ENCODE results near the gene MED4. TPM values are rescaled to one million over a fixed set of nuclear protein-coding genes. Genes with fewer than 3 reads are reported as not detected.

Gene MED4
- total and polyA plus RNA-seq, 5 donors = 40.2 to 56.2 (median 49.5) TPM

DNA sequence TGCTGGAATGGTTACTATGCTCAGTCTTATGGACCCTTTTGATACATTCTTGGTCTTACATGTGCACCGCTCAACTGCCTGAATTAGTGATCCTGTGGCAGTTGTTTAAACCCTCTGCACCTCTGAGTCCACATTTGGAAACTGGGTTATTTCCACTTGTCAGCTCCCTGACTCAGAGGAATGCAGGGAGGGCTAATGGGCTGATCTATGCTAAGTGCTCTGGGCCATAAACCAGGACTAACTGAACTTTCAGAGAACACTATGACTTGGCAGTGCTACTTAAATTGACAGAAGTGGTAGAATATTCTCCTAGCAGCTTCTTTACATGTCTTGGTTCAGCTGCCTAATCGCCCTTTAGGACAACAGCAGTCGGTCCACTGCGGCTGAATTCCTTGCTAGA lies 26.8 kb upstream of the MED4 start:
- ATAC-seq (peak; percentile 39 to 74), DNase-seq (no peak)
- H3K27me3 ChIP-seq (ENCODE audit: control insufficient read depth, insufficient read depth) = no peaks in the 10 kb centered on the region
- WGBS = 91% methylated on average over 4 of the region's 4 CpGs
- H3K4me1 ChIP-seq (ENCODE audit: control insufficient read depth, insufficient read depth, low read length) = peaks cover 4% of the 10 kb centered on the region
- H3K27ac ChIP-seq (ENCODE audit: low read length) = no peak overlapping the region
- H3K4me3 ChIP-seq (ENCODE audit: low read length) = no peak overlapping the region
- intact Hi-C loops (cut with DNase I) = loop anchor here (10.0 kb wide), 3 partner anchors 113 to 643 kb away; partner anchors contain the start of gene ITM2B (in 3 of the 4)
- no peaks in the 10 kb centered on the region for H3K9me3 ChIP-seq (ENCODE audit: control insufficient read depth, low read length)

- Histone ChIP-seq H3K9me3 (ENCODE audit: control insufficient read depth, low read length) (no peaks in the 10 kb centered on the region), H3K4me3 (ENCODE audit: low read length) (no peak overlapping the region), H3K27me3 (ENCODE audit: control insufficient read depth, insufficient read depth) (no peaks in the 10 kb centered on the region), H3K27ac (ENCODE audit: low read length) (no peak overlapping the region), H3K4me1 (ENCODE audit: control insufficient read depth, insufficient read depth, low read length) (peaks cover 4% of the 10 kb centered on the region)
- ATAC-seq = no peak
- WGBS = 96% methylated on average over 3 of the region's 3 CpGs
- intact Hi-C loops (cut with DNase I) = loop anchor here (10.0 kb wide), 3 partner anchors 115 to 645 kb away; partner anchors contain the start of gene ITM2B (in 3 of the 4)
- no peak for DNase-seq
Observed at GRCh38 chr13:48120241-48120640, 25.3 kb upstream of the MED4 start.

GRCh38 chr13:48118030-48118429 lies 23.1 kb upstream of the MED4 start:
- no peaks in the 10 kb centered on the region for H3K9me3 ChIP-seq (ENCODE audit: control insufficient read depth, low read length)
- intact Hi-C loops (cut with DNase I) = no loop called here
- H3K4me3 ChIP-seq (ENCODE audit: low read length) = no peak overlapping the region
- no peaks in the 10 kb centered on the region for H3K4me1 ChIP-seq (ENCODE audit: control insufficient read depth, insufficient read depth, low read length)
- 90% methylated on average over 5 of the region's 5 CpGs for WGBS
- DNase-seq (no peak), ATAC-seq (no peak)
- no peaks in the 10 kb centered on the region for H3K27me3 ChIP-seq (ENCODE audit: control insufficient read depth, insufficient read depth)
- no peak overlapping the region for H3K27ac ChIP-seq (ENCODE audit: low read length)

DNA sequence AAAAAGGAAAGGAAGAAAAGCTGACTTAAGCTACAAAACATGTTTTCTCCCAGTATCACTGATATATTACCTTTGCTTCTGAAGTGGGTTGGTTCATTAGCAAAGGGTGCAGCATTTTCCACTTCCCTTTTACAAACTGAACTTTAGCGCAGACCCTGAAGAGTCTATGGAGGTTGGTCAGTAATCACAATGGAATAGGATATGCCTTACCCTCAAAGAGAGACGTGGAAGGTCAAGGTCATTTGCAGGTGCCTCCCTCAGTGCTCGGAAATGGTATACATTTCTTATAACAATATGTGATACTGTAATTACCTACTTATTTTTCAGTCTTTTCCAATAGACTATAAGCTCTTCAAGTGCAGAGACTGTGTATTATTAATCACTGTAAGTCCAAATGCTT lies 21.9 kb upstream of the MED4 start:
- 61% methylated on average over 3 of the region's 3 CpGs for WGBS

GRCh38 chr13:48113756-48114130 lies 18.8 kb upstream of the MED4 start:
- Histone ChIP-seq H3K27me3 (ENCODE audit: control insufficient read depth, insufficient read depth) (no peaks in the 10 kb centered on the region), H3K4me1 (ENCODE audit: control insufficient read depth, insufficient read depth, low read length) (peaks cover 6% of the 10 kb centered on the region), H3K9me3 (ENCODE audit: control insufficient read depth, low read length) (no peaks in the 10 kb centered on the region), H3K4me3 (ENCODE audit: low read length) (no peak overlapping the region), H3K27ac (ENCODE audit: low read length) (no peak overlapping the region)
- ATAC-seq = no peak
- no peak for DNase-seq
- 97% methylated on average over 1 of the region's 1 CpG for WGBS
- intact Hi-C loops (cut with DNase I) = no loop called here

More for the DNA sequence above, 21.9 kb upstream of the MED4 start:
- ATAC-seq (no peak), DNase-seq (no peak)
- Histone ChIP-seq H3K27me3 (ENCODE audit: control insufficient read depth, insufficient read depth) (no peaks in the 10 kb centered on the region), H3K4me1 (ENCODE audit: control insufficient read depth, insufficient read depth, low read length) (peaks cover 4% of the 10 kb centered on the region), H3K4me3 (ENCODE audit: low read length) (no peak overlapping the region), H3K27ac (ENCODE audit: low read length) (no peak overlapping the region), H3K9me3 (ENCODE audit: control insufficient read depth, low read length) (no peaks in the 10 kb centered on the region)
- intact Hi-C loops (cut with DNase I) = no loop called here

DNA sequence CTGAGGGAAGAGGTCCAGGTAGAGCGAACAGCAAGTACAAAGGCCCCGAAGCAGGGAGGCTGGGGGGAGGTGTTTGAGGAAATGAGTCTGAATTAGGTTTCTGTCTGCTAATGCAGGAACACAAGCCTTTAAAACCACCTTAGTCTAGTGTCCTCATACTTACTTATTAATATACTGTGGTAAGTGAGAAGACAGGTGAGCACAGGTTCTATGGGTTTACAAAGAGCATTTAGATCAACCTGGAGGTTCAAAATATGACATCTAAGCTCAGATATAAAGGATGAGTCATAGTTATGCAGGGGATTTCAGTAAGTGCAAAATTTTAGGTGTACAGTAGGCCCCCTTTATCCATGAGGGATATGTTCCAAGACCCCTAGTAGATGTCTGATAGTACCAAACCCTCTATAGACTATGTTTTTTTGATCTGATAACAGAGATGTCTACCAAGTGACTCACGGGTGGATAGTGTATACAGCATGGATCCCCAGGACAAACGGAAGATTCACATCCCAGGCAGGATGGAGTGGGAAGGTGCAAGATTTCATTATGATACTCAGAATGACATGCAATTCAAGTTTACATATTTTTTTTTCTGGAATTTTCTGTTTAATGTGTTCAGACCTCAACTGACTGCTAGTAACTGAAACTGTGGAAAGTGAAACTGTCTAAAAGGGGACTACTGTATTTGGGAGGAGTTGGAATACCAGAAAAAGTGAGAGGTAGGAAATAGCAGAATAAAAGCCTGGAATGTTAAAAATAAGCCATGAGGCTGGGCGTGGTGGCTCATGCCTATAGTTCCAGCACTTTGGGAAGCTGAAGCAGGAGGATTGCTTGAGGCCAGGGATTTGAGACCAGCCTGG lies 18.2 kb upstream of the MED4 start:
- intact Hi-C loops (cut with DNase I) = no loop called here
- peaks cover 6% of the 10 kb centered on the region for H3K4me1 ChIP-seq (ENCODE audit: control insufficient read depth, insufficient read depth, low read length)
- H3K9me3 ChIP-seq (ENCODE audit: control insufficient read depth, low read length) = no peaks in the 10 kb centered on the region
- DNase-seq = no peak
- 76% methylated on average over 5 of the region's 5 CpGs for WGBS
- no peaks in the 10 kb centered on the region for H3K27me3 ChIP-seq (ENCODE audit: control insufficient read depth, insufficient read depth)
- no peak overlapping the region for H3K4me3 ChIP-seq (ENCODE audit: low read length)
- ATAC-seq = no peak
- H3K27ac ChIP-seq (ENCODE audit: low read length) = no peak overlapping the region

- peaks cover 6% of the 10 kb centered on the region for H3K4me1 ChIP-seq (ENCODE audit: control insufficient read depth, insufficient read depth, low read length)
Observed at GRCh38 chr13:48110931-48111721, 16.2 kb upstream of the MED4 start.

DNA sequence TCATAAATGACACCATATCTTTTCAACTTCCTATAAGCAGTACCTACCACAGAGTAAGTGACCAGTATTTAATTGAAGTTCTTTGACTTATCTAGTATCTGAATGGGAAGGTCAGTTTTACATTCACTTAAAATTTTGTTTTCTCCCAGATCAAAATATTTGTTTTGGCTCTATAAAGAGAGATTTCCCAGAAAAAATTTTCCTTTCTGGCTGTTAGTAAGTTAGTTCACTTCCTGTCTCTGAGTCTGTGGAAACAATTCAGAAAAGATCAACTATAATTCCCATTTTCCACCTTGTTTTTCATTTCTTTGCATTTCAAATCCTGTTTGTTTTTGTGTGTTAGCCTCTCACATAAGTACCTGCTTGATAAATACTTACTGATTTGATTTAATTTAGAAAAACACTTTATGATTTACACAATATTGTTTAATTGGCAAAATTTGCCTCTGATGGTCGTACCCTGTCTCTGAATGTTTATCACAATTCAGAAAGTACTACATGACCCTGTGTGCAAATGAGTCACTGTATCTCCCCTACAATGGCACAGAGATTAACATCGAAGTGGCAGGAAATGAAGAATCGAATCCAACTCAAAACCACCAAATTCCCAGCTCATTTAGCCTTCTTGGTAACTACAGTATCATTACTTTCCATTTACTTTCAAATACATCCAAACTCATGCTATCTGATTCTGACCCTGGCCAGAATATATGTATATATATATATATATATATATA lies 15.4 kb upstream of the MED4 start:
- Histone ChIP-seq H3K4me3 (ENCODE audit: low read length) (no peak overlapping the region), H3K27me3 (ENCODE audit: control insufficient read depth, insufficient read depth) (no peaks in the 10 kb centered on the region), H3K27ac (ENCODE audit: low read length) (peak overlapping the region; percentile 62), H3K4me1 (ENCODE audit: control insufficient read depth, insufficient read depth, low read length) (peaks cover 6% of the 10 kb centered on the region), H3K9me3 (ENCODE audit: control insufficient read depth, low read length) (no peaks in the 10 kb centered on the region)
- WGBS = 34% methylated on average over 3 of the region's 3 CpGs
- intact Hi-C loops (cut with DNase I) = no loop called here
- ATAC-seq (peak; percentile 60 to 78), DNase-seq (no peak)

More at GRCh38 chr13:48110931-48111721, 16.2 kb upstream of the MED4 start:
- H3K27me3 ChIP-seq (ENCODE audit: control insufficient read depth, insufficient read depth) = no peaks in the 10 kb centered on the region
- no peaks in the 10 kb centered on the region for H3K9me3 ChIP-seq (ENCODE audit: control insufficient read depth, low read length)
- peak overlapping the region; percentile 80 for H3K27ac ChIP-seq (ENCODE audit: low read length)
- no peak overlapping the region for H3K4me3 ChIP-seq (ENCODE audit: low read length)
- intact Hi-C loops (cut with DNase I) = no loop called here
- WGBS = 26% methylated on average over 3 of the region's 3 CpGs
- DNase-seq (peak; percentile 75 to 88 (median 82)), ATAC-seq (peak; percentile 88 to 92)

GRCh38 chr13:48108106-48108505 lies 13.2 kb upstream of the MED4 start:
- Histone ChIP-seq H3K4me1 (ENCODE audit: control insufficient read depth, insufficient read depth, low read length) (peaks cover 6% of the 10 kb centered on the region), H3K27ac (ENCODE audit: low read length) (no peak overlapping the region), H3K27me3 (ENCODE audit: control insufficient read depth, insufficient read depth) (no peaks in the 10 kb centered on the region), H3K4me3 (ENCODE audit: low read length) (no peak overlapping the region), H3K9me3 (ENCODE audit: control insufficient read depth, low read length) (no peaks in the 10 kb centered on the region)
- WGBS = 69% methylated on average over 4 of the region's 4 CpGs
- no peak for ATAC-seq
- intact Hi-C loops (cut with DNase I) = no loop called here
- no peak for DNase-seq

DNA sequence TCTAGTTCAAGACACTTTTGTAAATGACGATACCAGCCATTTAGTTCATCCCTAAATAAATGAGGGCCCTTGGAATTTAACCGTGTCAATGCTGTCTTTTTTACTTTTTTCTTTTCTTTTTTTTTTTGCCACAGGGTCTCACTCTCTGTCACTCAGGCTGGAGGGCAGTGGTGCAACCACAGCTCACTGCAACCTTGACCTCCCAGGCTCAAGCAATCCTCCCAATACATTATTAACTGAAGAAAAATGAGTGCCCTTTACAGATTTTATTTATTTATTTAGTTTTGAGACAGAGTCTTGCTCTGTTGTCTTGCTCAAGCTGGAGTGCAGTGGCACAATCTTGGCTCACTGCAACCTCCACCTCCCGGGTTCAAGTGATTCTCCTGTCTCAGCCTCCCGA lies 2.9 kb upstream of the MED4 start:
- no peak overlapping the region for H3K4me3 ChIP-seq (ENCODE audit: low read length)
- peaks cover 2% of the 10 kb centered on the region for H3K4me1 ChIP-seq (ENCODE audit: control insufficient read depth, insufficient read depth, low read length)
- 86% methylated on average over 4 of the region's 4 CpGs for WGBS
- intact Hi-C loops (cut with DNase I) = loop anchor here in 2 of 4 donors (10.0 kb wide), 1 partner anchor 137 kb away; the partner anchor contains the start of gene ITM2B (in 2 of the 2)
- no peaks in the 10 kb centered on the region for H3K9me3 ChIP-seq (ENCODE audit: control insufficient read depth, low read length)
- H3K27ac ChIP-seq (ENCODE audit: low read length) = no peak overlapping the region
- no peak for ATAC-seq
- H3K27me3 ChIP-seq (ENCODE audit: control insufficient read depth, insufficient read depth) = no peaks in the 10 kb centered on the region
- DNase-seq = no peak

Measured in right cardiac atrium (tissue), 5 donors.